Spleen (tissue), 7 donors: Measurements from ENCODE around the gene NOD2.

Source experiments
- CTCF ChIP-seq, 11 experiments: fragments of 200-600 bp in 7 of 11; fragments of 450-650 bp in 4 of 11; sonication (generic) in 4 of 11; IDR thresholded peaks in 8 of 11; conservative IDR thresholded peaks in 3 of 11; 1 replicate in 7 of 11; 2 replicates in 4 of 11; pipeline versions ENCODE4 v1.4.0 to v1.8.0; 2016 to 2021; ENCODE audit warnings: antibody characterized with exemption in 11 of 11, inconsistent platforms in 4 of 11, mild to moderate bottlenecking in 1 of 11
- POLR2A ChIP-seq, 3 donors: fragments of 450-650 bp; IDR thresholded peaks; one replicate each; pipeline ENCODE4 v1.5.1; 2017; ENCODE audit warnings: antibody characterized with exemption in 3 of 3, mild to moderate bottlenecking in 1 of 3
- POLR2AphosphoS5 ChIP-seq, 3 donors: sonication (generic); formaldehyde crosslinking; IDR thresholded peaks; one replicate each; pipeline ENCODE4 v1.5.1; 2017; ENCODE audit warnings: antibody characterized with exemption in 3 of 3
- donor health status: DM: no; HTN: no; CAD: no; lungs with moderate emphysema.
- donor health status: DM: no; HTN: no; CAD: no.
- donor health status: DM: no; HTN: no; CAD: no.

- no peak for TF ChIP-seq CTCF (IDR thresholded peaks at IDR 0.05 in 8 of 11, conservative IDR thresholded peaks at IDR 0.05 in 3 of 11)
- no peak for TF ChIP-seq POLR2A (IDR thresholded peaks at IDR 0.05)
- TF ChIP-seq POLR2AphosphoS5 (IDR thresholded peaks at IDR 0.05): no peak
Measured at GRCh38 chr16:50721549-50722404, 28.4 kb downstream of the NOD2 start.
